OCI-LY3 (cell line): Measurements from ENCODE around the gene SEPTIN10.

Experiments used
- H2AFZ ChIP-seq: fragments of 200-600, 300-600 bp; shearing (Covaris generic); 2 replicates; pipeline ENCODE4 v1.6.0; 2014; ENCODE audit warnings: antibody characterized with exemption, low read depth, low read length
- H3K27ac ChIP-seq: fragments of 200-600, 300-600 bp; sonication (generic); 2 replicates; pipeline ENCODE4 v1.5.1; 2014; ENCODE audit warnings: mild to moderate bottlenecking, low read length, moderate library complexity, mixed read lengths
- H3K27me3 ChIP-seq: fragments of 200-600, 300-600 bp; sonication (generic); 2 replicates; pipeline ENCODE4 v1.6.1; 2014; ENCODE audit warnings: low read depth, low read length, mixed read lengths
- H3K36me3 ChIP-seq: fragments of 200-600, 300-600 bp; sonication (generic); replicated peaks from 2 replicates; pipeline ENCODE3; 2014; ENCODE audit warnings: low read depth, low read length, mixed read lengths
- H3K4me1 ChIP-seq: fragments of 300-600, 200-600 bp; sonication (generic); 2 replicates; pipeline ENCODE4 v1.6.1; 2014; ENCODE audit warnings: low read length, mixed read lengths
- H3K4me2 ChIP-seq: fragments of 200-600, 300-600 bp; sonication (generic); 2 replicates; pipeline ENCODE4 v1.6.1; 2014; ENCODE audit warnings: low read length, mixed read lengths
- H3K4me3 ChIP-seq: fragments of 300-600, 200-600 bp; sonication (generic); 2 replicates; pipeline ENCODE4 v1.5.1; 2014; ENCODE audit warnings: antibody characterized with exemption, mild to moderate bottlenecking, low read length, moderate library complexity
- H3K79me2 ChIP-seq: fragments of 300-600, 200-600 bp; shearing (Covaris generic); 2 replicates; pipeline ENCODE4 v1.6.1; 2014; ENCODE audit warnings: mild to moderate bottlenecking, low read length, mixed read lengths
- H3K9ac ChIP-seq: fragments of 300-600, 200-600 bp; shearing (Covaris generic); 2 replicates; pipeline ENCODE4 v1.6.0; 2014; ENCODE audit warnings: mild to moderate bottlenecking, low read length, moderate library complexity
- H3K9me3 ChIP-seq: fragments of 200-600, 300-600 bp; shearing (Covaris generic); 2 replicates; pipeline ENCODE4 v1.6.1; 2014; ENCODE audit warnings: low read length, mixed read lengths; ENCODE audit not compliant: insufficient read depth
- H4K20me1 ChIP-seq: fragments of 200-600, 300-600 bp; sonication (generic); 2 replicates; pipeline ENCODE4 v1.6.1; 2016; ENCODE audit warnings: low read length, mixed read lengths; ENCODE audit not compliant: insufficient read depth
- EZH2phosphoT487 ChIP-seq: fragments of 200-600 bp; shearing (Covaris generic); IDR thresholded peaks from 2 replicates; pipeline ENCODE4 v1.6.1; 2018; ENCODE audit warnings: antibody characterized with exemption, mixed run types, low read depth
- TF ChIP-seq, protein P1 (sequence below): fragments of 200-600, 300-600 bp; sonication (generic); IDR thresholded peaks from 2 replicates; pipeline ENCODE4 v1.5.1; 2014; ENCODE audit warnings: antibody characterized with exemption, low read length, low read depth

The SEPTIN10 gene

GRCh38 chr2:109516445-109517117, 97.2 kb downstream of the SEPTIN10 start:
- H3K36me3 ChIP-seq, result no peaks in the 10 kb centered on the region
- no peaks in the 10 kb centered on the region for H3K9me3 ChIP-seq
- no peaks in the 10 kb centered on the region for H4K20me1 ChIP-seq
- TF ChIP-seq EZH2phosphoT487, result no peak
- TF ChIP-seq, protein P1, sequence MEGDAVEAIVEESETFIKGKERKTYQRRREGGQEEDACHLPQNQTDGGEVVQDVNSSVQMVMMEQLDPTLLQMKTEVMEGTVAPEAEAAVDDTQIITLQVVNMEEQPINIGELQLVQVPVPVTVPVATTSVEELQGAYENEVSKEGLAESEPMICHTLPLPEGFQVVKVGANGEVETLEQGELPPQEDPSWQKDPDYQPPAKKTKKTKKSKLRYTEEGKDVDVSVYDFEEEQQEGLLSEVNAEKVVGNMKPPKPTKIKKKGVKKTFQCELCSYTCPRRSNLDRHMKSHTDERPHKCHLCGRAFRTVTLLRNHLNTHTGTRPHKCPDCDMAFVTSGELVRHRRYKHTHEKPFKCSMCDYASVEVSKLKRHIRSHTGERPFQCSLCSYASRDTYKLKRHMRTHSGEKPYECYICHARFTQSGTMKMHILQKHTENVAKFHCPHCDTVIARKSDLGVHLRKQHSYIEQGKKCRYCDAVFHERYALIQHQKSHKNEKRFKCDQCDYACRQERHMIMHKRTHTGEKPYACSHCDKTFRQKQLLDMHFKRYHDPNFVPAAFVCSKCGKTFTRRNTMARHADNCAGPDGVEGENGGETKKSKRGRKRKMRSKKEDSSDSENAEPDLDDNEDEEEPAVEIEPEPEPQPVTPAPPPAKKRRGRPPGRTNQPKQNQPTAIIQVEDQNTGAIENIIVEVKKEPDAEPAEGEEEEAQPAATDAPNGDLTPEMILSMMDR, result peak; percentile 72
- H3K4me1 ChIP-seq, result peaks cover 21% of the 10 kb centered on the region
- H2AFZ ChIP-seq, result peak overlapping the region; percentile 71; the same call in 1 of the 2 replicates
- no peak overlapping the region for H3K9ac ChIP-seq
- H3K4me2 ChIP-seq, result peak overlapping the region; percentile 48
- H3K27ac ChIP-seq, result no peak overlapping the region
- H3K79me2 ChIP-seq, result no peaks in the 10 kb centered on the region
- no peak overlapping the region for H3K4me3 ChIP-seq
- no peaks in the 10 kb centered on the region for H3K27me3 ChIP-seq

DNA sequence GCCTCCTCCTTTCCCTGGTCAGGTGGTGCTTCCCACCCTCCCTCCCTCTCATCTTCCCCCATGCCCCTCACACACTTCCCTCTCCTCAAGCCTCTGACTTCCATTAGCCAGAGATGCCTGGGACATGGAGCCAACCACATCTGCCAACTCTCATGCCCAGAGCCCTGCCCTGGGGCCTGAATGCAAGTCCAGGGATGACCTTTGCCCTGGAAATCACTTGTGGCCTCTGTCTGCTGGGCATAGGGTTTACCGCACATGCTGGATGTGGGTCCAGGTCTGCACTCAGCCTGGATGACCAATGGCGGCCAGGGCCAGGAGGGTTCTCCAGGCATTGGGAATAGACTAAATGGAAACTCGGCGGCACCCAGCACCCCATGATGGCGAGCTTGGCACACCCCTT, 98.9 kb downstream of the SEPTIN10 start:
- Histone ChIP-seq H3K4me1 (peaks cover 21% of the 10 kb centered on the region), H3K27me3 (no peaks in the 10 kb centered on the region), H3K36me3 (no peaks in the 10 kb centered on the region), H2AFZ (no peak overlapping the region), H3K79me2 (no peaks in the 10 kb centered on the region), H3K9ac (no peak overlapping the region), H3K4me3 (no peak overlapping the region), H4K20me1 (no peaks in the 10 kb centered on the region), H3K4me2 (peak overlapping the region; percentile 76; the same call in 1 of the 2 replicates), H3K9me3 (no peaks in the 10 kb centered on the region), H3K27ac (no peak overlapping the region)
- TF ChIP-seq, protein P1, result no peak
- TF ChIP-seq EZH2phosphoT487, result no peak

DNA sequence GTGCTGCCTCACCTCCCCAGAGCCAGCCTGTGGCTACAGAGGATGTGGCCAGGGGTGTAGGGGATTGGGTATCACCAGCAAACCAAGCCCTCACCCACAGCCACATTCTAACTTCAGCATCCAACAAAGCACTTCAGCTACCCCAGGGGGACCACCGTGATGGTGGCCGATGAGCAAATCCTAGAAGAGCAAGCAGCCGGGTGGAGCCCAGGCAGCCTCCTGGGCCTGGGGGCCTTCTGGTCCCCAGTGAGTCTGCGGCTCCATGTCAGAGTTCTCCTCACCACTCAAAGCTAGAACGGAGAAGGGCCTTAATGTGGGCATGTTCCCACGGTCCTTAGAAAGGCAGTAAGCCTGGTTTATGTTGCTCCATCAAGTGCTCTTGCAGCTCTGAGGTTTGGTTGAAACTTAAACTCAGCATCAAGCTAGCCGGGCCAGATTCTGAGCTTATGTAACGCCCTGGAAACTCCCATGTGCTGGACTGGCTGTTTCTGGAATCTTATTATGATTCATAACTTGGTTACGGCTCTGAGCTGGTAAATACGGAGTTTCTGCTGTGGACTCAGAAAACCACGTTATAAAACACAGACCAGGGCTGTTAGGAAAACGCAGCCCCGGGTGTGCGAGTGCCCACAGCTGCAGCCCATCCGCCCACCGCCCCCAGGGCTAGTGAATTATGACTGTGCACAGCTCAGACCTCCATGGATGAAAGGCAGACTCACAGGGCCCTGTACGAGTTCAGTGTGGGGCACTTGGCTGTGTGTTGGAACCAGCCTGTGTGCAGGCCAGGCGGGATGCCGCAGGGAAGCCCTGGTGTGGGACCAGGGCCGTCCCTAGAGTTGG, 99.8 kb downstream of the SEPTIN10 start:
- peak overlapping the region; percentile 66 for H2AFZ ChIP-seq
- H3K27me3 ChIP-seq, result no peaks in the 10 kb centered on the region
- peak overlapping the region; percentile 57 for H3K4me3 ChIP-seq
- TF ChIP-seq EZH2phosphoT487, result no peak
- TF ChIP-seq, protein P1, result no peak
- peak overlapping the region; percentile 11; the same call in 1 of the 2 replicates for H3K9ac ChIP-seq
- peaks cover 21% of the 10 kb centered on the region for H3K4me1 ChIP-seq
- H4K20me1 ChIP-seq, result no peaks in the 10 kb centered on the region
- no peaks in the 10 kb centered on the region for H3K36me3 ChIP-seq
- H3K9me3 ChIP-seq, result no peaks in the 10 kb centered on the region
- H3K79me2 ChIP-seq, result no peaks in the 10 kb centered on the region
- peak overlapping the region; percentile 76 for H3K4me2 ChIP-seq
- no peak overlapping the region for H3K27ac ChIP-seq

- no peak overlapping the region for H2AFZ ChIP-seq
- H3K4me3 ChIP-seq, result no peak overlapping the region
- peak overlapping the region; percentile 76 for H3K4me2 ChIP-seq
- no peak for TF ChIP-seq EZH2phosphoT487
- TF ChIP-seq, protein P1, result no peak
- no peaks in the 10 kb centered on the region for H4K20me1 ChIP-seq
- no peaks in the 10 kb centered on the region for H3K27me3 ChIP-seq
- H3K9ac ChIP-seq, result no peak overlapping the region
- H3K9me3 ChIP-seq, result no peaks in the 10 kb centered on the region
- no peaks in the 10 kb centered on the region for H3K36me3 ChIP-seq
- peaks cover 21% of the 10 kb centered on the region for H3K4me1 ChIP-seq
- H3K27ac ChIP-seq, result no peak overlapping the region
- H3K79me2 ChIP-seq, result no peaks in the 10 kb centered on the region
Observed at GRCh38 chr2:109513230-109513629, 100.5 kb downstream of the SEPTIN10 start.
